Ascending aorta (tissue), 2 donors: ENCODE measurements around the gene LGMN. TPM values are rescaled to one million over a fixed set of nuclear protein-coding genes. Genes with fewer than 3 reads are reported as not detected.

Experiments used
- DNase-seq, 2 donors: peaks; one replicate each; pipeline ENCODE4 v3.0.0-alpha.2; 2019; ENCODE audit warnings: low spot score in 2 of 2
- H3K27ac ChIP-seq, 2 donors: fragments of 200-600 bp; sonication (generic); one replicate each; pipeline ENCODE4 v1.5.1; 2016 to 2017; ENCODE audit warnings: mild to moderate bottlenecking in 1 of 2
- H3K27me3 ChIP-seq: fragments of 200-600 bp; sonication (generic); one replicate; pipeline ENCODE4 v1.5.1; 2017
- H3K36me3 ChIP-seq, 2 donors: fragments of 200-600 bp; sonication (generic); one replicate each; pipeline ENCODE4 v1.5.1; 2016
- H3K4me1 ChIP-seq, 2 donors: fragments of 200-600 bp; sonication (generic); one replicate each; pipeline ENCODE4 v1.5.1; 2016 to 2017; ENCODE audit warnings: mild to moderate bottlenecking in 1 of 2
- H3K4me3 ChIP-seq, 2 donors: fragments of 200-600 bp; sonication (generic); one replicate each; pipeline ENCODE4 v1.5.1; 2016 to 2017; ENCODE audit warnings: mild to moderate bottlenecking in 1 of 2
- H3K9me3 ChIP-seq, 2 donors: fragments of 200-600 bp; sonication (generic); one replicate each; pipeline ENCODE4 v1.5.1; 2016
- CTCF ChIP-seq, 3 experiments: fragments of 200-600 bp in 2 of 3; fragments of 450-650 bp in 1 of 3; sonication (generic) in 2 of 3; IDR thresholded peaks; one replicate each; pipeline ENCODE4 v1.5.1; 2016 to 2019; ENCODE audit warnings: antibody characterized with exemption in 3 of 3, mild to moderate bottlenecking in 1 of 3, moderate library complexity in 1 of 3
- intact Hi-C: fragments of 100-400 bp; cut with DNase I; formaldehyde crosslinking; loops from one replicate; pipeline ENCODE4 v1.15.1; 2023
- total RNA-seq: library from RNA; depleted of rRNA; stranded (reverse); fragments of >200 nt; gene quantifications from one replicate; pipeline ENCODE4 v1.1.0, GENCODE V29; 2016

The LGMN gene
- total RNA-seq, 1 donor from 2014 or later = 76.7 TPM

- Histone ChIP-seq H3K36me3 (no peaks in the 10 kb centered on the region), H3K9me3 (no peaks in the 10 kb centered on the region), H3K4me3 (no peak overlapping the region), H3K27me3 (no peaks in the 10 kb centered on the region), H3K4me1 (peaks cover 6% of the 10 kb centered on the region in 2 donors), H3K27ac (no peak overlapping the region)
- DNase-seq = no peak
- TF ChIP-seq CTCF (IDR thresholded peaks at IDR 0.05) = no peak
- intact Hi-C loops = no loop called here
Observed at GRCh38 chr14:92693998-92694795, 54.2 kb downstream of the LGMN start.

GRCh38 chr14:92692822-92693226 lies 55.6 kb downstream of the LGMN start:
- peak in 1 of 2 donors; percentile 74 for DNase-seq
- Histone ChIP-seq H3K36me3 (peaks cover 0 to 2% of the 10 kb centered on the region in 2 donors), H3K4me3 (no peak overlapping the region), H3K27me3 (no peaks in the 10 kb centered on the region), H3K27ac (peak overlapping the region in 1 of 2 donors; percentile 55), H3K4me1 (peaks cover 6% of the 10 kb centered on the region in 2 donors), H3K9me3 (no peaks in the 10 kb centered on the region)
- TF ChIP-seq CTCF (IDR thresholded peaks at IDR 0.05) = no peak
- intact Hi-C loops = no loop called here

GRCh38 chr14:92690171-92691011 lies 58.0 kb downstream of the LGMN start:
- no peak for DNase-seq
- peaks cover 10% of the 10 kb centered on the region in 2 donors for H3K4me1 ChIP-seq
- peak in 1 of 3 experiments; percentile 31 for TF ChIP-seq CTCF (IDR thresholded peaks at IDR 0.05)
- H3K36me3 ChIP-seq = peaks cover 7 to 12% of the 10 kb centered on the region in 2 donors
- no peak overlapping the region for H3K4me3 ChIP-seq
- H3K9me3 ChIP-seq = no peaks in the 10 kb centered on the region
- H3K27me3 ChIP-seq = no peaks in the 10 kb centered on the region
- no peak overlapping the region for H3K27ac ChIP-seq
- intact Hi-C loops = no loop called here

GRCh38 chr14:92688434-92689375 lies 59.7 kb downstream of the LGMN start:
- H3K27ac ChIP-seq = no peak overlapping the region
- H3K36me3 ChIP-seq = peaks cover 10 to 18% of the 10 kb centered on the region in 2 donors
- intact Hi-C loops = no loop called here
- peaks cover 10% of the 10 kb centered on the region in 2 donors for H3K4me1 ChIP-seq
- no peaks in the 10 kb centered on the region for H3K27me3 ChIP-seq
- H3K4me3 ChIP-seq = no peak overlapping the region
- no peaks in the 10 kb centered on the region for H3K9me3 ChIP-seq
- no peak for DNase-seq
- TF ChIP-seq CTCF (IDR thresholded peaks at IDR 0.05) = no peak
